Kidney (tissue), 14 donors: Measurements from ENCODE around the gene AP2A2. TPM values are rescaled to one million over a fixed set of nuclear protein-coding genes. Genes with fewer than 3 reads are reported as not detected.

Experiments
- DNase-seq, 5 donors: peaks; one replicate each; pipeline ENCODE4 v3.0.0-alpha.2; 2013 to 2020
- FAIRE-seq: peaks from 2 replicates; lab custom pipeline; 2012; peaks lifted over from hg19 to GRCh38; lab: Jason Lieb, UNC
- H3K27ac ChIP-seq, 2 donors: one replicate each; pipeline ENCODE4 v1.7.0; 2013; ENCODE audit warnings: low read depth in 2 of 2, low read length in 2 of 2, inconsistent platforms in 1 of 2
- H3K27me3 ChIP-seq: one replicate; pipeline ENCODE4 v1.7.1; 2013; ENCODE audit warnings: low read length, inconsistent platforms; ENCODE audit not compliant: control insufficient read depth, insufficient read depth
- H3K36me3 ChIP-seq, 3 donors: one replicate each; pipeline versions ENCODE4 v1.7.0 to v1.7.1; 2013; ENCODE audit warnings: low read length in 3 of 3, control low read depth in 1 of 3, inconsistent platforms in 1 of 3; ENCODE audit not compliant: insufficient read depth in 3 of 3, control insufficient read depth in 2 of 3
- H3K4me1 ChIP-seq, 3 donors: one replicate each; pipeline versions ENCODE4 v1.7.0 to v1.7.1; 2013; ENCODE audit warnings: low read length in 3 of 3, inconsistent platforms in 1 of 3, low read depth in 1 of 3; ENCODE audit not compliant: control insufficient read depth in 2 of 3, insufficient read depth in 2 of 3
- H3K4me3 ChIP-seq, 3 donors: one replicate each; pipeline versions ENCODE4 v1.7.0 to v1.8.1; 2013; ENCODE audit warnings: low read length in 3 of 3, control low read depth in 1 of 3, inconsistent platforms in 1 of 3
- H3K9ac ChIP-seq, 3 donors: one replicate each; pipeline versions ENCODE4 v1.7.0 to v1.7.1; 2013; ENCODE audit warnings: low read length in 3 of 3, control low read depth in 1 of 3, inconsistent platforms in 1 of 3
- H3K9me3 ChIP-seq, 3 donors: one replicate each; pipeline versions ENCODE4 v1.7.0 to v1.7.1; 2013; ENCODE audit warnings: low read length in 3 of 3, control low read depth in 1 of 3, inconsistent platforms in 1 of 3; ENCODE audit not compliant: control insufficient read depth in 2 of 3, insufficient read depth in 1 of 3
- intact Hi-C: fragments of 100-400 bp; cut with DNase I; formaldehyde crosslinking; loops from one replicate; pipeline ENCODE4 v1.11.1; 2022
- polyA plus RNA-seq: library from polyadenylated mRNA; stranded (reverse); fragments of 350-450 nt; fragmentation: Illumina TruSeq; extraction: RNeasy Lipid Tissue Mini Kit (QIAGEN cat#74804); gene quantifications from one replicate; pipeline ENCODE4 v1.2.3, GENCODE V29; 2014; ENCODE audit warnings: low read depth, low replicate concordance; ENCODE audit not compliant: insufficient read depth
- total RNA-seq: library from RNA; stranded (reverse); fragmentation: NEBNext Ultra II Directional; extraction: Animal tissue kit (Norgen Biotek cat#: 25700); gene quantifications from one replicate; pipeline ENCODE4 v1.2.1, GENCODE V29; 2021
- TF ChIP-seq, protein P1 (sequence below): IDR thresholded peaks from 3 replicates; pipeline ENCODE4 v1.5.1; 2012; ENCODE audit warnings: mild to moderate bottlenecking, moderate library complexity, borderline replicate concordance; ENCODE audit not compliant: insufficient read depth; ENCODE audit errors: extremely low read depth
- donor health status: control.
- donor health status: control.
- donor health status: control.
- donor health status: control.
- donor health status: control.
- donor health status: DM: yes; HTN: yes; CAD: no.
- donor health status: Normal renal cell carcinoma (clear cell type).

AP2A2 gene
- total and polyA plus RNA-seq, 2 donors from 2014 or later: 76.5 to 144 TPM

DNA sequence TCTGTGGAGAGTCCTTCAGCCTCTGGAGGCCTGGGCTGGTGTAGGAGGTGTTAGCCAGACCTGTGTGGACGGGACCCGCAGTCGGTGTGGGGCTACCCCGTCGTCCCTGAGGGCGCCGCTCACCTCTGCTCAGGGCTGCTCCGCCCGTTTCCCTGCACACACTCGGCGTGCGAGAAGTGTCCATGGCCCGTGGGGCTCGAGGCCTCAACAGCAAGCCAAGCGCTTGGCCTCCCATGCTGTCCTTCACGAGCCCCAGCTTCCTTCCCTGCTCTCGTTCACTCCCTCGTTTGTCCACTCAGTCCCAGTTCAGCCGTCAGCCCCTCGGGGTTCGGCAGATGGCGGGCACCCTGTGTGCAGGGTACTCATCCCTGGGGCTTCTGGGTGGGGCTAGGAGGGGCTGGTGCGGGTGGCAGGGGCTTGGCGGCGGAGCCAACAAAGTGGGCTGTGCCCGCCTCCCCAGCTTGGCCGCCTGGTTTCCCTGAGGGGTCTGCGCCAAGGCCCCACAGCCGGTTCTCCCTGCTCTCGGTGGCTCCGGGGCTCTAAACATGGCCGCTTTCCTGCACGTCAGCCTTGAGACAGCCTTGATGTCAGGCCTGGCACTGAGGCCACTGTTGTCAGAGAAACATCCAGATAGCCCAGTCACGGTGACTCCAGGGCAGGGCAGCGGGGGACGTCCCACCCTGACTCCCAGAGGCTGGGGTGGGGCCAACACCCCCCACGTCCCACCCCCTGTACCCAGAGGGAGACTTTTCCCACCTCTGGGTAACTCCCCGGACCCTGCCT is 107.5 kb downstream of the AP2A2 start:
- H3K9ac ChIP-seq: no peak overlapping the region
- no peaks in the 10 kb centered on the region for H3K27me3 ChIP-seq
- FAIRE-seq: no peak
- peaks cover 0 to 4% (median 0%) of the 10 kb centered on the region in 3 donors for H3K36me3 ChIP-seq
- intact Hi-C loops: no loop called here
- H3K4me1 ChIP-seq: no peaks in the 10 kb centered on the region
- no peaks in the 10 kb centered on the region for H3K9me3 ChIP-seq
- no peak for DNase-seq
- H3K27ac ChIP-seq: no peak overlapping the region
- H3K4me3 ChIP-seq: no peak overlapping the region
- TF ChIP-seq, protein P1, sequence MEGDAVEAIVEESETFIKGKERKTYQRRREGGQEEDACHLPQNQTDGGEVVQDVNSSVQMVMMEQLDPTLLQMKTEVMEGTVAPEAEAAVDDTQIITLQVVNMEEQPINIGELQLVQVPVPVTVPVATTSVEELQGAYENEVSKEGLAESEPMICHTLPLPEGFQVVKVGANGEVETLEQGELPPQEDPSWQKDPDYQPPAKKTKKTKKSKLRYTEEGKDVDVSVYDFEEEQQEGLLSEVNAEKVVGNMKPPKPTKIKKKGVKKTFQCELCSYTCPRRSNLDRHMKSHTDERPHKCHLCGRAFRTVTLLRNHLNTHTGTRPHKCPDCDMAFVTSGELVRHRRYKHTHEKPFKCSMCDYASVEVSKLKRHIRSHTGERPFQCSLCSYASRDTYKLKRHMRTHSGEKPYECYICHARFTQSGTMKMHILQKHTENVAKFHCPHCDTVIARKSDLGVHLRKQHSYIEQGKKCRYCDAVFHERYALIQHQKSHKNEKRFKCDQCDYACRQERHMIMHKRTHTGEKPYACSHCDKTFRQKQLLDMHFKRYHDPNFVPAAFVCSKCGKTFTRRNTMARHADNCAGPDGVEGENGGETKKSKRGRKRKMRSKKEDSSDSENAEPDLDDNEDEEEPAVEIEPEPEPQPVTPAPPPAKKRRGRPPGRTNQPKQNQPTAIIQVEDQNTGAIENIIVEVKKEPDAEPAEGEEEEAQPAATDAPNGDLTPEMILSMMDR: no peak

DNA sequence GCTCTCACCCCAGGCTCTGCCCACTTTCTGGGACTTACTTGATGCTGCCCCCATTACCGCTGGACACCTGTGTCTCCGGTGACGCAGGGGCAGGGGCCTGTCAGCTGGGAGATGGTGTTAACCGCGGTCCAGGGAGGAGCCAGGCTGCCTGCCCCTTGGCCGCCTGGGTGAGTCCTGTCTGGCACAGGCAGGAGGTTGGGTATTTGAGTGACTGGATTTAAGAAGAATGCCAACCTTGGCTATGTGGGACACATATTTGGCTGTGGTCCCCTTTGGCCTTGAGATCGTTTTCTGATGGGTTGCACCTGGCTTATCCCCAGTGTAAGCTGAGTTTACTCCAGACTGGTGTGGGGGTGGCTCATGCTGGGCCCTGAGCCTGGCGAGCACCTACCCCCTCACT is 108.3 kb downstream of the AP2A2 start:
- no peaks in the 10 kb centered on the region for H3K27me3 ChIP-seq
- no peak overlapping the region for H3K9ac ChIP-seq
- peaks cover 0 to 4% (median 0%) of the 10 kb centered on the region in 3 donors for H3K36me3 ChIP-seq
- H3K9me3 ChIP-seq: no peaks in the 10 kb centered on the region
- intact Hi-C loops: no loop called here
- H3K4me3 ChIP-seq: no peak overlapping the region
- DNase-seq (no peak), FAIRE-seq (no peak)
- no peaks in the 10 kb centered on the region for H3K4me1 ChIP-seq
- TF ChIP-seq, protein P1: no peak
- no peak overlapping the region for H3K27ac ChIP-seq

DNA sequence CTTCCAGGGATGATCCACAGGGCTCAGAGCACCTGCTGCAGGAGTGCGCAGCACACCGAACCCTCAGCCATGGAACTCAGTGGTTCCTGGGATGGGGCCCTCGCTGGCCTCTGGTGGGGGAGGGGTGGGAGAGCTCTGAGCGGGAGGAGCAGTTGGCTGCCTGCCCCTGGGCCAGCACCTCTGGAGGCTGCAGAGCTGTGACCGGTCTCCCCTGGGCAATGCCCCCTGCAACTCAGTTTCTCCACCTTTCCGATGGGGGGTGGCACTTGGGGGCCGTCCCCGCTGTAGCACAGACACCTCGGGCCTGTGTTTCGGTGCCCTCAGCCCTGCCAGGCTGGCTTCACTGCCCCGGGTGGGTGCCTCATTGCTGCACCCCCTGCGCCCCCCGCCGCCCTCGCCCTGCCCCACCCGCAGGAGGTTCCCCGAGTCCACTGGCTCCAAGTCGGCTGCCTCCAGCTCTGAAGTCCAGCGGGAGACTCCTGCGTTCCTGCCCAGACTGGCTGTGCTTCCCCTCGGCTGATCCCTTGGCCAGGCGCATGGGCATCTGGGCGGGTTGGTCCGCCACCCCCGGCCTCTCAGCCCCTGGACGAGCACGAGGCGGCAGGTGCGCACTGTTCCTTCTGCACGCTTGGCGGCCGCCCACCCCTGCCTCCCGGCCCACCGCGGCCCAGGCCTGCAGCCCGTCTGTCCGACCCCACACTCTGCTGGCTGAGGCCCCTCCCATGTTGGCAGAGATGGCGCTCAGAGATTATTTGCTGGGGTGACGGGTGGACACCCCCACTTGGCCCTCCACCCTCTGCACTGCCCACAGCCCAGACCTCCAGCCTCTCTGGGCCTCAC is 109.0 kb downstream of the AP2A2 start:
- H3K4me1 ChIP-seq: no peaks in the 10 kb centered on the region
- no peaks in the 10 kb centered on the region for H3K9me3 ChIP-seq
- no peak overlapping the region for H3K9ac ChIP-seq
- no peak overlapping the region for H3K4me3 ChIP-seq
- DNase-seq: peak in 1 of 5 donors; percentile 36
- intact Hi-C loops: no loop called here
- no peaks in the 10 kb centered on the region for H3K27me3 ChIP-seq
- H3K36me3 ChIP-seq: peaks cover 0 to 4% (median 0%) of the 10 kb centered on the region in 3 donors
- TF ChIP-seq, protein P1: no peak
- no peak overlapping the region for H3K27ac ChIP-seq
- FAIRE-seq: no peak
